Cerebellar cortex (tissue), 1 donor: ENCODE data around the gene AXIN1.
A peak's percentile ranks its signal among the peaks of the same experiment; 100 is the strongest.
"Not testable (repeated sequence)": the region's sequence is repeated elsewhere in the genome, so short reads cannot be mapped to it uniquely, and the experiment has no call there.

Experiments
- DNase-seq: peaks from one replicate; pipeline ENCODE4 v3.0.0-alpha.2; 2015; ENCODE audit warnings: low spot score

Gene AXIN1

DNA sequence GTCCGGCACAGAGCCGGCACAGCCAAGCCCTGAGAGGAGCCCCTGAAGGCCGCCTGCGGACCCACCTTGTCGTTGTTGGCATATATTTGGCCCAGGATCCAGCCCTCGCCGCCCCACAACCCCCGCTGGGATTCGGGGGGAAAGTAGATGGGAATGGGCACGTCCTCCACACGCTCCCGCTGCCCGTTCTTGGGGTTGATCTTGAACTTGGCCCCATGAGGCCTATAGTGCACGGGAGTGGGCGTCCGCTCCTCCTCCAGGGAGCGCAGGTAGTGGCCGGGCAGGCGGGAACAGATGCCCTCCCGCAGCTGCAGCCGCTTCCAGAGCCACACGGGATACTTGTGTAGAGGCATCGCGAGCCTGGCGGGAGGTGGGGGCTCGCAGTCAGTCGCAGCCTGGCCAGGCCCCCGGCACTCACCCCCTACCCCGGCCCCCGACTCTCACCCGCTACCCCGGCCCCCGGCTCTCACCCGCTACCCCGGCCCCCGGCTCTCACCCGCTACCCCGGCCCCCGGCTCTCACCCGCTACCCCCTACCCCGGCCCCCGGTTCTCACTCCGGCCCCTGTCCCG lies 17.4 kb upstream of the AXIN1 start:
- DNase-seq: no peak

DNA sequence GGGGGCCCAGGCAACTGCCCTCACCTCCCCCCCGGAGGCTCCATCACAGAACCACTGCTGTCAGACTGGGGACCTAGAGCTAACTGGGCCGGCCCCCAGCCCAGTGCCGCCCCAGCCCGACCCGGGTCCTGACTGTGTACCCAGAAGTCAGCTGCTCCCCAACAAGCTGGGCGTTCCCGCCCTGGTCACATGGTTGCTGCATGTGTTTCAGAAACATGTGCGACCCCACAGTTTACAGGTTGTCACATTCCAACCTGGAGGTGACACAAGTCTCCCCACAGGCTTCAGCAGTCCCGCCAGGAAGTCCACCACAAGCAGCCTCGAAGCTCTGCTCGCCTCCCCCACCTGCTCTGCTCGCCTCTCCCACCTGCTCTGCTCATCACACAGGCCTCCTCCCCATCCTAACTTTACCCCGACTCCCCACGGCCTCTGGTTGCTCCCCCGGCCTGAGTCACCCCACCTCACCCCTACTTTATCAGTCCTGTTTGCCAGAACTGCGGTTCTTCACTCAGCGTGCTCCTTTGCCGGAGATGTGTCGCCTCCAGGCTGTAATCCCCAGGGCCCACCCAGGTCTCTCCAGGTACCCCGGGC lies 16.8 kb upstream of the AXIN1 start:
- DNase-seq: no peak

GRCh38 chr16:368388-369158 lies 16.1 kb upstream of the AXIN1 start:
- DNase-seq: no peak

- DNase-seq: no peak
Measured at GRCh38 chr16:367333-367903, 14.9 kb upstream of the AXIN1 start.

DNA sequence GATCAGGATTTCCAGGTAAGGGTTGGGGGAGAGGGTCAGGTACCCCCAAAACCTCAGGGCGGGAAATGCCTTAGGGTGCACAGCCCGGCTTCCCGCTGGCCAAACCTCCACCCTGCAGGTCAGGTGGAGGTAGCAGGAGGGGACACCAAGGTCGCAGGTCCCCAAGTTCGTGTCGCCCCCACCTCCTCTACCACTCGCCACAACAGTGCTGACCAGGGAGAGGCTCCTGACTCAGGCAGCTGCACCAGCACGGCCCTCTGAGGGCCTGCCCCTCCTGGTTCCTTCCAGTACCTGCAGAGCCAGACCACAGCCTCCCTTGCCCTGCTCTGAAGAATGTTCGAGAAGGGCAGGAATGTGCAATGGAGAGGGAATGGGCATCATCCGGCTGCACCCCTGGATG lies 14.0 kb upstream of the AXIN1 start:
- DNase-seq: no peak

DNA sequence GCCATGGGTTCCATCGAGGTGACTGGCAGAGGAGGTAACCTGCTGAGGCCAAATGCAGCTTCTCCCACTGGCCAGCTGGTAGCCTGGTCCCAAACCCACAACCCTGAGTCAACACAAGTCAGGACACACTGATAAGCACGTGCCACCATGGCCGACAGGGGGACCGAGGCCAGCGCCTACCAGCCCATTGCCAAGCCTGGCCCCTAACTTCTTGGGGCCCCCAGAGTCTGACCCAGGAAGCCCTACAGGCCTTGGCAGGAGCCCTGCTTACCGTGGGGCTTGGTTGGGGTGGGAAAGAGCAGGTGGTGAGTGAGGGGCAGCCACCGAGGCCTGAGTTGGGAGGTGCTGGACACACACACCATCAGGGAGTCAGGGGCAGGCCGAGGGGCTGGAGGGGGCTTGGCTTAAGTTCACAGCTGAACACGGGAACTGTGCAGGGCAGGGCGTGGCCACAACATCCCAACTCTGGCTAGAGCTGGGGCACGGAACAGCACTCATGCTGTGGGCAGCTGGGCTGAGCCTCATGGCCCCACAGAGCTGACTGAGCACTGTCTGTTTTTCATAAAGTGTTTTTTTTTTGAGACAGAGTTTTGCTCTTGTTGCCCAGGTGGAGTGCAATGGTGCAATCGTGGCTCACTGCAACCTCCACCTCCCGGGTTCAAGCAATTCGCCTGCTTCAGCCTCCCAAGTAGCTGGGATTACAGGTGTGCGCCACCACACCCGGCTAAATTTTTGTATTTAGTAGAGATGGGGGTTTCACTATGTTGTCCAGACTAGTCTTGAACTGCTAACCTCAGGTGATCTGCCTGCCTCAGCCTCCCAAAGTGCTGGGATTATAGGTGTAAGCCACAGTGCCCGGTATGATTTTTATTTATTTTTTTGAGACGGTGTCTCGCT lies 12.3 kb upstream of the AXIN1 start:
- DNase-seq: no peak

DNA sequence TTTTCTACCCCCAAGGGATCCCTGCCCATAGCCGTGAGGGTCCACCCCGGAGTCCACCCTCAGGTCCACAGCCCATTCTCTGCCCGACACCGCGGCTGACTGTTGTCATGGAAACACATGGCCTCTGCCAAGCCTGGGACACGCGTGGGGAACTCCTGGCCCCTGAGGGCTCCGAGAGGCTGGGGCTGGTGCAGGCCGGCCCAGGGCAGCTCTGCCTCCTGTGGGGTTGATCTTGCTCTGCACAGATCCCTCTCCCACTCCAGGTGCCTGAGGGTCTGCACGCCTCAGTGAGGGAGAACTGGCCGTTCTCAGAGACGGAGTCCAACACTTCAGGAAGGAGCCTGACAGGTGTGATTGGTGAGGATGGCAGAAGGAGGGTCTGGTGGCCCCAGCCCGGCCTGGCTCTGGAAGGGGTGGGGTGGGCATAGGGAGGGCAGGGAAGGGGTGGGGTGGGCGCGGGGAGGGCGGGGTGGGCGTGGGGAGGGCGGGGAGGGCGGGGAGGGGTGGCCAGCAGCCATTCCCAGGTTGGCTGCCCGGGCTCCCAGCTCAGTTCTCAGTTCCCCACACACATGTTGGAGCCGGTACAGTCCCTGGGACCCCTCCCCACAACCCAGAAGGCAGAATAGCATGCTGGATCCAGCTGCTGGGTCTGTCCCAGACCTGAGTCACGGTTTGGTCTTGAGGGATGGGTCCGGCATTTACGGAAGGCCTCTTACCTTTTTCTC lies 11.4 kb upstream of the AXIN1 start:
- DNase-seq: no peak

- no peak for DNase-seq
Measured at GRCh38 chr16:363110-363765, 10.7 kb upstream of the AXIN1 start.

- DNase-seq: not testable (repeated sequence)
Measured at GRCh38 chr16:362702-362999, 10.1 kb upstream of the AXIN1 start.

DNA sequence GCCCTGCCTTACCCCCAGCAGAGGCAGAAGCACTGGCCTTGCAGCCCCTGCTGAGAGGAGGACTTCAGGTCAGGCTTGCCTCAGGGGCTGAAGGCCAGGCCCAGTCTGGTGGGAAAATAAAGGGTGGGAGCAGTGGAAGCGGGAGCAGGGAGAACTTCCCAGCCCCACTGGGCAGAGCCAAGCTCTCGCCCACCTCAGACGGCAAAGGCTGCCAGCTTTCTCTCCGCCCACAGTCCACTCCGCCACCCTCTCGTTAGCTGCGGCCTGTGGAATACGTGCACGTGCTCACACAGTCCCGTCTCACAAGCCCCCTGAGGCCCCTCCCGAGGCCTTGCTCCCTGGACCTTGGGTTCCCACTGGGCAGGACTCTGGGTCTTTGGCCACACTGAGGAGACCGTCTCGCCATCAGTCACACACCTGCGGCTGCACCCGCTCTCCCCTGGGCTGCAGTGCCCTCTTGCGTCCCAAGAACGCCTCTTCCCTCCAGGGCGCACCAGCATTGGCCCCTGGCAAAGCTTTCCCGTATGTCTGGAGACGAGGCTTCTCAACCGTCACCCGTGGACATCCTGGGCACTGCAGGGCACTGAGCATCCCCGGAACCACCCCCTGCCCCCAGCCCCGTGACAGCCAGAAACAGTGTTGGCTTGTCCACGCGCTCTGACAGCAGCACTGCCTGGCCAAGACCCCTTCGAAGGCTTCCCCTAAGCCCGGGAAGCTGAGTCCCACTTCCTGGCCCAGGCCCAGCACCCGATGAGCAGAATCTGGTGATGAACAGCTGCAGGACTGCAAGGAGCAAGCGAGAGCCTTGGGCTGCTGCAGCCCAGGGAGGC lies 9.6 kb upstream of the AXIN1 start:
- peak; percentile 88 for DNase-seq

DNA sequence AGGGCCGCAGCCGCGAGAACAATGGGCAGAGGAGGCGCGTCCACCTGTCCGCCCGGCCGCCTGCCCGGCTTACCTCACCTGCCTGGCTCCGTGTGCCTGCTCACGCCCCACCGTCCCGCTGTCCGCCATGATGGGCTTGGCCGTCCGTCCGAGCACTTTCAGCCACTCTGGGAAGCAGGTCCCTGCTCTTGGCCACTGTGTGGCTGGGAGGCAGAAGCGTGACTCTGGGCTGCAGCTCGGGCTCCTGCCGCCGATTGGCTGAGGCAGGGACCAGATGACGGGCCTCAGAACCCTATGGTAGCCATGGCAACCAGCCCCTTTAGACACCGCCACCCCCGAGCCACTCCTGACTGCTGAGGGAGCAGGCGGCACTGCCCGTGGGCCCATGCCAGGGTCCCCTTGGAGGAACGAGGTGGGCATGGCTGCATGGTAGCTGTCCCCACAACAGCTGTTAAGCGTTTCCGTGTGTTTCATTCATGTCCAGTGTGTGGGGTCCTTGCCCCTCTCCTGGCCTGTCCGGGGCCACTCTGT lies 8.9 kb upstream of the AXIN1 start:
- no peak for DNase-seq

- no peak for DNase-seq
Measured at GRCh38 chr16:360698-361336, 8.3 kb upstream of the AXIN1 start.

DNA sequence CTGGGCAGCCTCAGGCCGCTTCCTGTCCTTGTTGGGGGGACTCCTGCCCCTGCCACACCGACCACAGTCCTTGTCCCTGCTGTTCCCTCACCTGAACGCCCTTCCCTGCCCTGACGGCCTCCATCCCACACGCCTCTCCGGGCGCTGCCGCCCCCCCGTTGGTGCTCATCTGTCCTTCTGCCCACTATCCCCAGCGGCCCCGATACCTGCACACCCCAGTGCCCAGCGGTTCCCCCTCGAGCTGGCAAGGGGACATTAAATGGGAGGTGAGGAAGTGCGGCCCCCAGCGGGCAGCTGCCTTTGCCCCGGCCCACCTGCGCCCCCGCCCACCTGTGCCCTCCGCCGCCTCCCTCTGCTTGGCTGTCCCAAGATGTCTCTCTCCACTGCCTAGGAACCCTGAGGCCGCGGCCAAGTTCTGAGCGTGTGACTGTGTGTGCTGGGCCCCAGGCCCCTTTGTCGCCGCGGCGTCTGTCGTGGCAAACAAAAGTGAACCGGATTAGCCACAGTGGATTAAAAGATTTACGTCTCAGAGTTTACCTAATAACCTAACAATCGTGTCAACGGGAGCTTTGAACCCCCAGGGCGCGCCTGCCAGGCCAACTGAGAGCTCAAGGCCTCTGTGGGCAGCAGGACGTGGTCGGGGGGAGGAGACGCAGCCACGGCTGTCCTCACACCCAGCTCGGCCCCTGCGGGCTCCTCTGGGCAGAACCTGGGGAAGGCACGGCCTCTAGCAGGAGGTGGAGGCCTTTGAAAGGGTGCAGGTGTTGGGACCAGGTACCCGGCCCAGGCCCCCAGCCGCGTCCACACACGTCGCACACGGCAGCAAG lies 7.6 kb upstream of the AXIN1 start:
- no peak for DNase-seq

DNA sequence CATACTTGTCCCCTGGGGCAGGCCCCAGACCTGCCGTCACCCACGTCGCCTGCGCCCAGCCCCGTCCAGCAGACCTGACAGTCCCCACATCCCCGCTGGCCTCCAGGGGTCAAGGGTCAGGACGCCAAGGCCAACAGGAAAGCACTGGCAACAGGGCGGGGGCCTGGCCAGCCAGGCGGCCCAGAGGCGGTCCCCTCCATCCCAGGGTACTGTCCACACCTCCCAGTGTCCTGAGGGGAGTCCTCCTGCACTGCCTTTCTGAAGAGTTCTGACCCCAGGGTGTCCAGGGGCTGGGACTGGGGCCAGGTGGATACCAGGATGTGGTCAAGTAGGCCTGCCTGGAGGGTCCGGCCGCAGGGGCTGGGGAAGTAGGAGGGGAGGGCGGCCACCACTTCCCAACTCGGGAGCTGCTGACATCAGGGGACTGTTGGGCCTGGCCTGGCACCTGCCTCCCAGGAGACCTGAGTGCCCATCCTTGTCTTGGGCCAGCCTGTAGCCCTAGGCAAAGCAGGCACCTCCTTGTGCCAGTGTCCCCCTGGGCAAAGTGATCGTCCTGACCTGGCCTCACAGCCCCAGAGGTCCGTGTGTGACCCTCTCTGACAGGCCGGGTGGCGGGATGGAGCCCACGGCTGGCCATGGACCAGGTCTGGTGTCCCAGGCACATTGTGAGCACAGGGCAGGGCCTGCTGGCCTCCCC lies 6.7 kb upstream of the AXIN1 start:
- DNase-seq: no peak

- no peak for DNase-seq
Measured at GRCh38 chr16:356741-357140, 4.2 kb upstream of the AXIN1 start.

GRCh38 chr16:354971-355461 lies 2.5 kb upstream of the AXIN1 start:
- no peak for DNase-seq

- no peak for DNase-seq
Measured at GRCh38 chr16:354291-354881, 1.9 kb upstream of the AXIN1 start.
